ENCODE results near the gene TMEM273. TPM values are rescaled to one million over a fixed set of nuclear protein-coding genes. Genes with fewer than 3 reads are reported as not detected.

TMEM273 gene
- total RNA-seq, 1 experiment from 2014 or later: not detected

- peak; percentile 27 for DNase-seq (ENCODE audit: low read depth)
Measured at GRCh38 chr10:49164559-49165188, 23.5 kb downstream of the TMEM273 start.

GRCh38 chr10:49163741-49164140, 24.4 kb downstream of the TMEM273 start:
- DNase-seq (ENCODE audit: low read depth): peak; percentile 60

GRCh38 chr10:49162761-49163310, 25.4 kb downstream of the TMEM273 start:
- no peak for DNase-seq (ENCODE audit: low read depth)

GRCh38 chr10:49162063-49162462, 26.1 kb downstream of the TMEM273 start:
- no peak for DNase-seq (ENCODE audit: low read depth)

- peak; percentile 47 for DNase-seq (ENCODE audit: low read depth)
Measured at GRCh38 chr10:49161411-49161997, 26.7 kb downstream of the TMEM273 start.

- DNase-seq (ENCODE audit: low read depth): no peak
Measured at GRCh38 chr10:49160814-49161213, 27.4 kb downstream of the TMEM273 start.

GRCh38 chr10:49160110-49160509, 28.1 kb downstream of the TMEM273 start:
- no peak for DNase-seq (ENCODE audit: low read depth)

GRCh38 chr10:49158915-49159314, 29.3 kb downstream of the TMEM273 start:
- DNase-seq (ENCODE audit: low read depth): no peak

- DNase-seq (ENCODE audit: low read depth): no peak
Measured at GRCh38 chr10:49158404-49158803, 29.8 kb downstream of the TMEM273 start.

GRCh38 chr10:49157229-49157628, 31.0 kb downstream of the TMEM273 start:
- no peak for DNase-seq (ENCODE audit: low read depth)

- DNase-seq (ENCODE audit: low read depth): no peak
Measured at GRCh38 chr10:49154641-49155040, 33.5 kb downstream of the TMEM273 start.

GRCh38 chr10:49153971-49154370, 34.2 kb downstream of the TMEM273 start:
- peak; percentile 17 for DNase-seq (ENCODE audit: low read depth)

- DNase-seq (ENCODE audit: low read depth): no peak
Measured at GRCh38 chr10:49153115-49153514, 35.1 kb downstream of the TMEM273 start.

- DNase-seq (ENCODE audit: low read depth): no peak
Measured at GRCh38 chr10:49152663-49153062, 35.5 kb downstream of the TMEM273 start.

GRCh38 chr10:49152037-49152436, 36.2 kb downstream of the TMEM273 start:
- DNase-seq (ENCODE audit: low read depth): no peak

GRCh38 chr10:49151481-49151880, 36.7 kb downstream of the TMEM273 start:
- no peak for DNase-seq (ENCODE audit: low read depth)

GRCh38 chr10:49151025-49151445, 37.2 kb downstream of the TMEM273 start:
- no peak for DNase-seq (ENCODE audit: low read depth)

GRCh38 chr10:49150426-49150825, 37.8 kb downstream of the TMEM273 start:
- DNase-seq (ENCODE audit: low read depth): no peak

- no peak for DNase-seq (ENCODE audit: low read depth)
Measured at GRCh38 chr10:49149881-49150280, 38.3 kb downstream of the TMEM273 start.

- no peak for DNase-seq (ENCODE audit: low read depth)
Measured at GRCh38 chr10:49144058-49144720, 44.0 kb downstream of the TMEM273 start.

GRCh38 chr10:49143249-49143648, 44.9 kb downstream of the TMEM273 start:
- no peak for DNase-seq (ENCODE audit: low read depth)

GRCh38 chr10:49141541-49142332, 46.5 kb downstream of the TMEM273 start:
- no peak for DNase-seq (ENCODE audit: low read depth)
